Thoracic aorta (tissue), 2 donors: ENCODE measurements around the gene TRPM4. TPM values are rescaled to one million over a fixed set of nuclear protein-coding genes. Genes with fewer than 3 reads are reported as not detected.

Experiments
- ATAC-seq: fragments of 150-250 bp; one replicate; pipeline ENCODE4 v1.8.0; 2017; ENCODE audit warnings: low read depth; ENCODE audit not compliant: insufficient number of reproducible peaks, low FRiP score
- DNase-seq: peaks from one replicate; pipeline ENCODE4 v3.0.0-alpha.2; 2020; ENCODE audit warnings: low spot score
- H3K27ac ChIP-seq, 2 donors: fragments of 200-600 bp; sonication (generic); 1 replicate in 1 of 2; 2 replicates in 1 of 2; pipeline ENCODE4 v1.5.1; 2016; ENCODE audit warnings: mild to moderate bottlenecking in 2 of 2, moderate library complexity in 2 of 2
- H3K27me3 ChIP-seq: fragments of 200-600 bp; sonication (generic); replicated peaks from 2 replicates; pipeline ENCODE4 v1.6.0; 2016; ENCODE audit warnings: mild to moderate bottlenecking; ENCODE audit not compliant: insufficient read depth
- H3K36me3 ChIP-seq: fragments of 200-600 bp; sonication (generic); one replicate; pipeline ENCODE4 v1.5.1; 2016
- H3K4me1 ChIP-seq, 2 donors: fragments of 200-600 bp; sonication (generic); 1 replicate in 1 of 2; 2 replicates in 1 of 2; pipeline versions ENCODE4 v1.5.1 to v1.6.0; 2016; ENCODE audit warnings: low read depth in 2 of 2, mild to moderate bottlenecking in 1 of 2; ENCODE audit not compliant: control insufficient read depth in 1 of 2
- H3K4me3 ChIP-seq: fragments of 200-600 bp; sonication (generic); 2 replicates; pipeline ENCODE4 v1.5.1; 2016; ENCODE audit warnings: mild to moderate bottlenecking
- H3K9me3 ChIP-seq: fragments of 200-600 bp; sonication (generic); 2 replicates; pipeline ENCODE4 v1.5.1; 2016
- total RNA-seq, 2 donors: library from RNA; depleted of rRNA; stranded (reverse); fragments of >200 nt; gene quantifications; one replicate each; pipeline versions ENCODE4 v1.1.0 to v1.2.3, GENCODE V29; 2016
- TF ChIP-seq, protein P1 (sequence below): fragments of 200-600 bp; sonication (generic); IDR thresholded peaks from one replicate; pipeline ENCODE4 v1.5.1; 2019; ENCODE audit warnings: antibody characterized with exemption

The TRPM4 gene
- total RNA-seq, 2 donors from 2014 or later: 48.3 to 65.9 TPM

DNA sequence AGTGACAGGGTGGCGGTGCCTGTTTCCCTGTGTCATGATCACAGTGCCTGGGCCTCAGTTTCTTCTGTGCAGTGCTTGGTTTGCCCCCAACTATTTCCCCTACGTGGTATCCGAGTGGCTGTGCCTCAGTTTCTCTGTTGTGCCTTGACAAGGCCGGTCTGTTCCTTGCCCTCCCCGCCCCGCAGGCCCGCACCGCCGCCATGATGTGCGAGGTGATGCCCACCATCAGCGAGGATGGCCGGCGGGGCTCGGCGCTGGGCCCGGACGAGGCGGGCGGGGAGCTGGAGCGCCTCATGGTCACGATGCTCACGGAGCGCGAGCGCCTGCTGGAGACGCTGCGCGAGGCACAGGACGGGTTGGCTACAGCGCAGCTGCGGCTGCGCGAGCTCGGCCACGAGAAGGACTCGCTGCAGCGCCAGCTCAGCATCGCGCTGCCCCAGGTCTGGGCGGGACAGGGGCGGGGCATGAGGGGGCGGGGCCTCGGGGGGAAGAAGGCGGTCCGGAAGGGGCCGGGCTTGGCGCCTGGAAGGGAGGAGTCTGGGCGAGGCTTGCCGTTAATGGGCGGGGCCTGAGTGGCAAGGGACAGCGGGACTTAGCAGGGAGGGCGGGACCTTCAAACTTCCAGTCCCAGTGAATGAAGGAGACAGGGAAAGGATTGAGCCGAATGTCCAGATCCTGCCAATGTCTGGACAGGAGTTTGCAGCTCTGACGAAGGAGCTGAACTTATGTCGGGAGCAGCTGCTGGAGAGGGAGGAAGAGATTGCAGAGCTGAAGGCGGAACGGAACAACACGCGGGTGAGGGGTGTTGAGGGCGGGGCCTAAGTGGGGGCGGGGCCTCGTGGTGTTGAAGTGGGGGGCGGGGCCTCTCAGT, 29.7 kb upstream of the TRPM4 start:
- ATAC-seq (peak; percentile 92), DNase-seq (peak; percentile 83)
- Histone ChIP-seq H3K9me3 (no peaks in the 10 kb centered on the region), H3K36me3 (no peaks in the 10 kb centered on the region), H3K27ac (peak overlapping the region in 1 of 2 donors; percentile 13), H3K27me3 (no peaks in the 10 kb centered on the region), H3K4me1 (peaks cover 6 to 13% of the 10 kb centered on the region in 2 donors), H3K4me3 (peak overlapping the region; percentile 60)
- TF ChIP-seq, protein P1, sequence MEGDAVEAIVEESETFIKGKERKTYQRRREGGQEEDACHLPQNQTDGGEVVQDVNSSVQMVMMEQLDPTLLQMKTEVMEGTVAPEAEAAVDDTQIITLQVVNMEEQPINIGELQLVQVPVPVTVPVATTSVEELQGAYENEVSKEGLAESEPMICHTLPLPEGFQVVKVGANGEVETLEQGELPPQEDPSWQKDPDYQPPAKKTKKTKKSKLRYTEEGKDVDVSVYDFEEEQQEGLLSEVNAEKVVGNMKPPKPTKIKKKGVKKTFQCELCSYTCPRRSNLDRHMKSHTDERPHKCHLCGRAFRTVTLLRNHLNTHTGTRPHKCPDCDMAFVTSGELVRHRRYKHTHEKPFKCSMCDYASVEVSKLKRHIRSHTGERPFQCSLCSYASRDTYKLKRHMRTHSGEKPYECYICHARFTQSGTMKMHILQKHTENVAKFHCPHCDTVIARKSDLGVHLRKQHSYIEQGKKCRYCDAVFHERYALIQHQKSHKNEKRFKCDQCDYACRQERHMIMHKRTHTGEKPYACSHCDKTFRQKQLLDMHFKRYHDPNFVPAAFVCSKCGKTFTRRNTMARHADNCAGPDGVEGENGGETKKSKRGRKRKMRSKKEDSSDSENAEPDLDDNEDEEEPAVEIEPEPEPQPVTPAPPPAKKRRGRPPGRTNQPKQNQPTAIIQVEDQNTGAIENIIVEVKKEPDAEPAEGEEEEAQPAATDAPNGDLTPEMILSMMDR: no peak

DNA sequence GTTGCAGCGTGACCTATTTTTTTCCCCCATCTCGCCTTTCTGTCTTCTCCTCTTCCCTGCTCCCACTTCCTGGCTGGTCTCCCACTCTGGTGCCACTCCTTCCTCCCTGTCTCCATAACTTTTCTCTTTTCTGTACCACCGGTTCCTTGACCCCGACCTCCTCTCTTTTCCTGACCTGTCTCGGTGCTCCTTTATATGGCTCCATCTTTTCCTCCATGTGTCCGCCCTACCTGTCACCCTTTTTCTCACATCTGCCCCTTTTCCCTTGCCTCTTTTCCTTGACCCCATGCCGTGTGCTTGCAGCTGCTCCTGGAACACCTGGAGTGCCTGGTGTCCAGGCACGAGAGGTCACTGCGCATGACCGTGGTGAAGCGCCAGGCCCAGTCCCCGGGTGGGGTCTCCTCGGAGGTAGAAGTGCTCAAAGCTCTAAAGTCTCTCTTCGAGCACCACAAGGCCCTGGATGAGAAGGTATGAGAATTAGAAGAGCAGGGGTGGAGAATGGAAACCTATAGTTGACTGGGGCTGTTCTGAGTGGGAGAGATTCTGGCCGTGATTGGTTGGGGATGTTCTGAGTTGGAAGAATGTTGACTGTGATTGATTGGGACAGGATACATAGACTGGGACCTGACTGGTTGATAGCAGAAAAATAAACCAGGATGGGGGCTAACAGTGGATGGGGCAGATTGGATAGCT, 28.9 kb upstream of the TRPM4 start:
- H3K36me3 ChIP-seq: no peaks in the 10 kb centered on the region
- no peaks in the 10 kb centered on the region for H3K27me3 ChIP-seq
- TF ChIP-seq, protein P1: no peak
- no peaks in the 10 kb centered on the region for H3K9me3 ChIP-seq
- peaks cover 6 to 19% of the 10 kb centered on the region in 2 donors for H3K4me1 ChIP-seq
- no peak overlapping the region for H3K27ac ChIP-seq
- DNase-seq (no peak), ATAC-seq (no peak)
- peak overlapping the region; percentile 60 for H3K4me3 ChIP-seq

DNA sequence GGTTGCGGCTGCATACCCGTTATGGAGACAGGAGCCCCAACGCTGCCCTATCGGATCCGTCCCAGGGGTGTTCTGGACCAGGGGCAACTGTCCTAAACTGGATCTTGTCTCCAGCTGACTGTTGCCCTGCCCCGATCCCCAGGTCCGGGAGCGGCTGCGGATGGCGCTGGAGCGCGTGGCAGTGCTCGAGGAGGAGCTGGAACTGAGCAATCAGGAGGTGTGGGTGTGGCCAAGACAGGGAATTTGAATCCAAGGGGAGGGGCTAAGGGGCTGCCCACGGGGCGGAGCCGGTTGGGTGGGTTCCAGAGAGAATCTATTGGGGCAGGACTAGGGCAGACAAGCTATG, 28.4 kb upstream of the TRPM4 start:
- Histone ChIP-seq H3K27ac (no peak overlapping the region), H3K36me3 (no peaks in the 10 kb centered on the region), H3K4me1 (peaks cover 6 to 24% of the 10 kb centered on the region in 2 donors), H3K27me3 (no peaks in the 10 kb centered on the region), H3K4me3 (no peak overlapping the region), H3K9me3 (no peaks in the 10 kb centered on the region)
- no peak for DNase-seq
- TF ChIP-seq, protein P1: no peak
- ATAC-seq: no peak

DNA sequence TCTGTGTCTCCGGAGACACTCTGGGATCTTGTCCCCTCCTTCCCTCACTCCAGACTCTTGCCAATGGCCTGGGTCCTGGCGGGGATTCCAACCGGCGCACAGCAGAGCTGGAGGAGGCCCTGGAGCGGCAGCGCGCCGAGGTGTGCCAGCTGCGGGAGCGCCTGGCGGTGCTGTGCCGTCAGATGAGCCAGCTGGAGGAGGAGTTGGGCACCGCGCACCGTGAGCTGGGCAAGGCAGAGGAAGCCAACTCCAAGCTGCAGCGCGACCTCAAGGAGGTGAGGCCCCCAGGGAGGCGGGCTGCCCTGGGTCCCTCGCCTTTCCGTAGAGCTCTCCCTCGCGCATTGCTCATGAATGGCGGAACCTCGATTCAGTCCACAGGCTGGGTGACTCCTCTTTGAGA, 27.3 kb upstream of the TRPM4 start:
- Histone ChIP-seq H3K36me3 (no peaks in the 10 kb centered on the region), H3K27ac (no peak overlapping the region), H3K27me3 (no peaks in the 10 kb centered on the region), H3K4me3 (no peak overlapping the region), H3K4me1 (peaks cover 6 to 26% of the 10 kb centered on the region in 2 donors), H3K9me3 (no peaks in the 10 kb centered on the region)
- no peak for DNase-seq
- TF ChIP-seq, protein P1: no peak
- ATAC-seq: no peak

DNA sequence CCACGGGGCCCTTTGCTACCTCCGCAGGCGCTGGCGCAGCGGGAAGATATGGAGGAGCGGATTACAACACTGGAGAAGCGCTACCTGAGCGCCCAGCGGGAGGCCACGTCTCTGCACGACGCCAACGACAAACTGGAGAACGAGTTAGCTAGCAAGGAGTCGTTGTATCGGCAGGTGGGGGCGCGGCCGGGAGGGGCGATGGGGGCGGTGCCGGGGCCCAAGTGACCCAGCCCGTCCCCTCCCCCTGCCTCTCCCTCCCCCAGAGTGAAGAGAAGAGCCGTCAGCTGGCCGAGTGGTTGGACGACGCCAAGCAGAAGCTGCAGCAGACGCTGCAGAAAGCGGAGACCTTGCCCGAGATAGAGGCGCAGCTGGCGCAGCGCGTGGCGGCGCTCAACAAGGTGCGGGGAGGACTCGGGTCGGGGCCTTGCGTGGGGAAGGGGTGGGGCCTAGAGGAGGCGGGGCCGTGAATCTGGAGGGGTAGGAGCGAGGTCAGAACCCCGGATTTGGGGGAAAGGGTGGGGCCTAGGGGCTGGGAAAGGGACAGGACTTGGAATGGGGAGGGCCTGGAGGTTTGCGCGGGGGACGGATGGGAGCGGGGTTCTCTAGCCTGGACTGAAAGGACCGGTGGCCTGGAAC, 24.5 kb upstream of the TRPM4 start:
- Histone ChIP-seq H3K4me3 (peak overlapping the region; percentile 52), H3K27ac (no peak overlapping the region), H3K36me3 (no peaks in the 10 kb centered on the region), H3K9me3 (no peaks in the 10 kb centered on the region), H3K4me1 (peaks cover 6 to 21% of the 10 kb centered on the region in 2 donors), H3K27me3 (no peaks in the 10 kb centered on the region)
- ATAC-seq: no peak
- TF ChIP-seq, protein P1: no peak
- no peak for DNase-seq
